Body of pancreas (tissue), 4 donors: ENCODE measurements around the gene SPARCL1. TPM values are rescaled to one million over a fixed set of nuclear protein-coding genes. Genes with fewer than 3 reads are reported as not detected.

ENCODE experiments used
- ATAC-seq: fragments of 150-250 bp; one replicate; pipeline ENCODE4 v1.9.1; 2016
- DNase-seq, 4 donors: peaks; one replicate each; pipeline ENCODE4 v3.0.0-alpha.2; 2019
- H3K27ac ChIP-seq, 4 donors: fragments of 200-600 bp; sonication (generic); 1 replicate in 3 of 4; 2 replicates in 1 of 4; pipeline versions ENCODE4 v1.5.1 to v1.6.1; 2016 to 2019; ENCODE audit warnings: mild to moderate bottlenecking in 1 of 4, mixed read lengths in 1 of 4, moderate library complexity in 1 of 4
- H3K27me3 ChIP-seq, 2 donors: fragments of 200-600 bp; sonication (generic); one replicate each; pipeline ENCODE4 v1.6.0; 2016; ENCODE audit warnings: mild to moderate bottlenecking in 1 of 2
- H3K36me3 ChIP-seq, 2 donors: fragments of 200-600 bp; sonication (generic); replicated peaks in 1 of 2; 2 replicates each; pipeline ENCODE4 v1.5.1; 2016; ENCODE audit warnings: low read depth in 2 of 2; ENCODE audit not compliant: insufficient read depth in 1 of 2
- H3K4me1 ChIP-seq: fragments of 200-600 bp; sonication (generic); one replicate; pipeline ENCODE4 v1.6.0; 2016
- H3K4me3 ChIP-seq, 2 donors: fragments of 200-600 bp; sonication (generic); 1 replicate in 1 of 2; 2 replicates in 1 of 2; pipeline ENCODE4 v1.5.1; 2016 to 2019
- H3K9me3 ChIP-seq, 3 donors: fragments of 200-600 bp; sonication (generic); 1 replicate in 2 of 3; 2 replicates in 1 of 3; pipeline ENCODE4 v1.5.1; 2016
- POLR2A ChIP-seq, 3 donors: fragments of 450-650 bp; IDR thresholded peaks; one replicate each; pipeline ENCODE4 v1.6.1; 2016; ENCODE audit warnings: antibody characterized with exemption in 3 of 3, mild to moderate bottlenecking in 2 of 3
- WGBS, 2 donors: methylation state at CpG; one replicate each; pipeline ENCODE4 v1.1.5; 2017; 5-methylcytosine and 5-hydroxymethylcytosine counted together
- intact Hi-C: fragments of 100-400 bp; cut with DNase I; formaldehyde crosslinking; loops from one replicate; pipeline ENCODE4 v1.15.1; 2023
- total RNA-seq, 2 donors: library from RNA; depleted of rRNA; stranded (reverse); fragments of >200 nt; gene quantifications; one replicate each; pipeline ENCODE4 v1.1.0, GENCODE V29; 2016
- TF ChIP-seq, protein P1 (sequence below), 7 experiments: fragments of 450-650 bp in 4 of 7; fragments of 200-600 bp in 3 of 7; sonication (generic) in 3 of 7; IDR thresholded peaks; one replicate each; pipeline ENCODE4 v1.5.1; 2016 to 2019; ENCODE audit warnings: antibody characterized with exemption in 7 of 7

SPARCL1 gene
- total RNA-seq, 2 donors from 2014 or later = 137 to 141 TPM

DNA sequence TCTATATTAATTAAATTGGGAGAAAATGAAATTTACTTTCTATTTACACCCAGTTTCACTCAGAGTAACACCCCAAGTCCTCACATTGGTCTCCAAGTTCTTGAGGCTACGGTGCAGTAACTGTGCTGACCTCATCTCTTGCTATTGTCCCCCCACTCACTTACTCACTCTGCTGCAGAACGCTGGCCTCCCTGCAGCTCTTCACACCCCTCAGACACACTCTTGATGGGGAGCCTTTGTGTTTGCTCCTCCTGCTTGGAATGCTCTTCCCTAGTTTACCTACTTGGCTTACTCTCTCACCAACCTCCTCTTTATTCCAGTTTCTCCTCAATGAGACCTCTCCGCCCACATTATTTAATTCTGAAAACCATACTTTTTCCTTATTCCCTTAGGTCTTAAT is 22.2 kb upstream of the SPARCL1 start:
- Histone ChIP-seq H3K27ac (no peak overlapping the region), H3K4me1 (no peaks in the 10 kb centered on the region), H3K27me3 (no peaks in the 10 kb centered on the region), H3K9me3 (no peaks in the 10 kb centered on the region), H3K4me3 (no peak overlapping the region), H3K36me3 (no peaks in the 10 kb centered on the region)
- TF ChIP-seq, protein P1, sequence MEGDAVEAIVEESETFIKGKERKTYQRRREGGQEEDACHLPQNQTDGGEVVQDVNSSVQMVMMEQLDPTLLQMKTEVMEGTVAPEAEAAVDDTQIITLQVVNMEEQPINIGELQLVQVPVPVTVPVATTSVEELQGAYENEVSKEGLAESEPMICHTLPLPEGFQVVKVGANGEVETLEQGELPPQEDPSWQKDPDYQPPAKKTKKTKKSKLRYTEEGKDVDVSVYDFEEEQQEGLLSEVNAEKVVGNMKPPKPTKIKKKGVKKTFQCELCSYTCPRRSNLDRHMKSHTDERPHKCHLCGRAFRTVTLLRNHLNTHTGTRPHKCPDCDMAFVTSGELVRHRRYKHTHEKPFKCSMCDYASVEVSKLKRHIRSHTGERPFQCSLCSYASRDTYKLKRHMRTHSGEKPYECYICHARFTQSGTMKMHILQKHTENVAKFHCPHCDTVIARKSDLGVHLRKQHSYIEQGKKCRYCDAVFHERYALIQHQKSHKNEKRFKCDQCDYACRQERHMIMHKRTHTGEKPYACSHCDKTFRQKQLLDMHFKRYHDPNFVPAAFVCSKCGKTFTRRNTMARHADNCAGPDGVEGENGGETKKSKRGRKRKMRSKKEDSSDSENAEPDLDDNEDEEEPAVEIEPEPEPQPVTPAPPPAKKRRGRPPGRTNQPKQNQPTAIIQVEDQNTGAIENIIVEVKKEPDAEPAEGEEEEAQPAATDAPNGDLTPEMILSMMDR (IDR thresholded peaks at IDR 0.05) = no peak
- no peak for TF ChIP-seq POLR2A (IDR thresholded peaks at IDR 0.05)
- intact Hi-C loops = no loop called here
- WGBS, 2 donors = 49 to 60% methylated on average over 3 of the region's 3 CpGs
- ATAC-seq (no peak), DNase-seq (no peak)

DNA sequence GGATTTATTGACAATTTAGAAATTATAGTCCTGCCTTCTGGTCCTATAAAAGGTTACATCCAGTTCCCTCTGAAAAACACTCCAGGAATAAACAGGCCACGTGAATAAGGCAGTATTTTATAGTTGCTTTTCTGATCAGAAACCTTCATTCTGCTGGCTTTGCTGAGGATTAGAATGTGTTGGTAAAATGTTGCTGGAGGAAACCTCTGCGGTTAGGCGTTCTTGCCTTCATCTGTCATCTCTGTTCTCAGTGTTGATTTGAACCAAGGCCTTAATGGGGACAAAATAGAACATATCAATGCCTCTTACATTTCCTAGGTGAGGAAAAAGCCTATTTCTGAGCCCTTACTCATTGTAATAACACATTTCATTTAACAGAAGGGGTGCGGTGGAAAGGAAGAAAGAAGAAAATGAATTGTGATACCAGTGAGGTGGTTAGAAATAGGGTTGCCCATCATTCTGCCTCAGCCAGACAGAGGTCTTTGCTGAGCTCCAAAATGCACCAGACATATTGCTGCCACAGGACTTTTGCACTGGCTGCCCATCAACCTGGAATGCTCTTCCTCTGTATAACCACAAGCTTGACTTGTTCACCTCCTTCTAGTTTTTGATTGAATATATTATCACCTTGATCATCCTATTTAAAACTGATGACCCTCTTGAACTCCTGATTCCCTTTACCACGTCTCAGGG is 18.0 kb upstream of the SPARCL1 start:
- intact Hi-C loops = no loop called here
- H3K27ac ChIP-seq = no peak overlapping the region
- DNase-seq (no peak), ATAC-seq (no peak)
- no peaks in the 10 kb centered on the region for H3K36me3 ChIP-seq
- H3K27me3 ChIP-seq = no peaks in the 10 kb centered on the region
- no peaks in the 10 kb centered on the region for H3K4me1 ChIP-seq
- no peaks in the 10 kb centered on the region for H3K9me3 ChIP-seq
- WGBS, 2 donors = 68 to 79% methylated on average over 5 of the region's 5 CpGs
- no peak overlapping the region for H3K4me3 ChIP-seq
- TF ChIP-seq, protein P1 (IDR thresholded peaks at IDR 0.05) = no peak
- no peak for TF ChIP-seq POLR2A (IDR thresholded peaks at IDR 0.05)

GRCh38 chr4:87545052-87545451 is 15.9 kb upstream of the SPARCL1 start:
- ATAC-seq (no peak), DNase-seq (no peak)
- Histone ChIP-seq H3K4me1 (no peaks in the 10 kb centered on the region), H3K4me3 (no peak overlapping the region), H3K27ac (no peak overlapping the region), H3K27me3 (no peaks in the 10 kb centered on the region), H3K36me3 (no peaks in the 10 kb centered on the region), H3K9me3 (no peaks in the 10 kb centered on the region)
- WGBS, 2 donors = 83 to 86% methylated on average over 3 of the region's 3 CpGs
- intact Hi-C loops = no loop called here
- no peak for TF ChIP-seq POLR2A (IDR thresholded peaks at IDR 0.05)

- TF ChIP-seq, protein P1 (IDR thresholded peaks at IDR 0.05) = peak in 4 of 7 experiments; percentile 3 to 23 (median 13)
- no peak for TF ChIP-seq POLR2A (IDR thresholded peaks at IDR 0.05)
- H3K36me3 ChIP-seq = no peaks in the 10 kb centered on the region
- H3K27me3 ChIP-seq = no peaks in the 10 kb centered on the region
- no peaks in the 10 kb centered on the region for H3K4me1 ChIP-seq
- intact Hi-C loops = no loop called here
- no peak overlapping the region for H3K4me3 ChIP-seq
- H3K9me3 ChIP-seq = no peaks in the 10 kb centered on the region
- DNase-seq = peak in 2 of 4 donors; percentile 8 to 16
- WGBS, 2 donors = 35 to 40% methylated on average over 3 of the region's 3 CpGs
- no peak for ATAC-seq
- no peak overlapping the region for H3K27ac ChIP-seq
Observed at GRCh38 chr4:87543835-87544461, 14.8 kb upstream of the SPARCL1 start.

GRCh38 chr4:87542734-87543312 is 13.6 kb upstream of the SPARCL1 start:
- intact Hi-C loops = no loop called here
- no peak overlapping the region for H3K27ac ChIP-seq
- no peak for ATAC-seq

More at GRCh38 chr4:87542734-87543312, 13.6 kb upstream of the SPARCL1 start:
- Histone ChIP-seq H3K4me3 (no peak overlapping the region), H3K9me3 (no peaks in the 10 kb centered on the region), H3K27me3 (no peaks in the 10 kb centered on the region), H3K36me3 (no peaks in the 10 kb centered on the region), H3K4me1 (no peaks in the 10 kb centered on the region)
- no peak for DNase-seq
- TF ChIP-seq, protein P1 (IDR thresholded peaks at IDR 0.05) = no peak
- no peak for TF ChIP-seq POLR2A (IDR thresholded peaks at IDR 0.05)
